C4-2B (cell line): ENCODE results near the gene RCAN1.

Experiments
- ZFX ChIP-seq: fragments of 450-650 bp; IDR thresholded peaks from 2 replicates; pipeline ENCODE4 v1.6.1; 2017
- TF ChIP-seq, protein P1 (sequence below): fragments of 450-650 bp; conservative IDR thresholded peaks from 2 replicates; pipeline ENCODE4 v1.5.1; 2017; ENCODE audit warnings: mild to moderate bottlenecking

DNA sequence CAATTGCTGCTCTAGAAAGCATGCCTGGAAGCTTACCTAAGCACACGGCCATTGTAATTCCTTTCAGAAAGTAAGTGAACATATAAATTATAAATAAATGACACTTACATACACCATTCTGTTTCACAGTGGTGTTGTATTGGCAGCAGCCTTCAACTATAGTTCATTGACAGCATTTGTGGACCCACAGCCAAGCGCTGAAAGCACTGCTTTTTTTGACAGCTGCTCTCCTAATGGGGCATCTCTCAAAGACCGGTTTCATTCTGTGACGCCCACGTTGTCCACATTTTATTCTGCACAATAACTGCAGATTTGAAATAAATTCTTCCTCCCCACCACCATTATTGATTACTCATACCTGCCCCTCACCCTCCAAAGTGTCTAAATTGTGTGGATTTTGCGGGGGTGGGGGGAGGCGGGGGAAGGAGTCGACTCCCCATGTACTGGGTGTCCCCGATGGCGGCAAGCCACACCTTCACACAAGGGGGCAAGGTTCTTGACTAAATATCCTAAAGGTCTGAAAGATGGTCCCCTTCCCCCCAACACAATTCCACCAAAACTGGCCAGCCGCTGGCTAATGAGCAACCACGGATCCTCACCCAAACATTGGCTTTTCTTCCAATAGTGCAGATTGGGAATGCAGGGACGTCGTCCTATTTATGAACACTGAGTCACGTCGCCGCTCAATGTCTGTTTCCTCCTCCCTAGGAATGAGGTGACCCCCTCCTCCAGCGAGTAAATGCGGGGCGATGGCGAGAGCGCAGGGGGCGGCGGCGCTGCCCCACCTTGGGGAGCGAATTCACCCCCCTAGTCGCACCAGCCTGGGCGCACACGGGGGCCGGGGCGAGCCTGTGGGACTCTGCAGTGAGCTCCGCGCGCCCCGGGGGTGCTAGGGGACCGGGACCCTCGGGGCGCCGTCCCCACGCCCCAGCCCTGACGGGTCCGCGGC lies 960 bp downstream of the RCAN1 start:
- no peak for TF ChIP-seq ZFX
- TF ChIP-seq, protein P1, sequence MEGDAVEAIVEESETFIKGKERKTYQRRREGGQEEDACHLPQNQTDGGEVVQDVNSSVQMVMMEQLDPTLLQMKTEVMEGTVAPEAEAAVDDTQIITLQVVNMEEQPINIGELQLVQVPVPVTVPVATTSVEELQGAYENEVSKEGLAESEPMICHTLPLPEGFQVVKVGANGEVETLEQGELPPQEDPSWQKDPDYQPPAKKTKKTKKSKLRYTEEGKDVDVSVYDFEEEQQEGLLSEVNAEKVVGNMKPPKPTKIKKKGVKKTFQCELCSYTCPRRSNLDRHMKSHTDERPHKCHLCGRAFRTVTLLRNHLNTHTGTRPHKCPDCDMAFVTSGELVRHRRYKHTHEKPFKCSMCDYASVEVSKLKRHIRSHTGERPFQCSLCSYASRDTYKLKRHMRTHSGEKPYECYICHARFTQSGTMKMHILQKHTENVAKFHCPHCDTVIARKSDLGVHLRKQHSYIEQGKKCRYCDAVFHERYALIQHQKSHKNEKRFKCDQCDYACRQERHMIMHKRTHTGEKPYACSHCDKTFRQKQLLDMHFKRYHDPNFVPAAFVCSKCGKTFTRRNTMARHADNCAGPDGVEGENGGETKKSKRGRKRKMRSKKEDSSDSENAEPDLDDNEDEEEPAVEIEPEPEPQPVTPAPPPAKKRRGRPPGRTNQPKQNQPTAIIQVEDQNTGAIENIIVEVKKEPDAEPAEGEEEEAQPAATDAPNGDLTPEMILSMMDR = no peak
